IMR-90 (cell line): Measurements from ENCODE around the gene DIP2C. TPM values are rescaled to one million over a fixed set of nuclear protein-coding genes. Genes with fewer than 3 reads are reported as not detected.

Source experiments
- ATAC-seq: fragments of 200-7000 bp; cut with Tn5 transposase; 2 replicates; pipeline ENCODE4 v1.9.1; 2020; ENCODE audit warnings: low read depth, mild to moderate bottlenecking, moderate library complexity
- BruUV-seq: library from RNA; stranded (reverse); fragments of 400-500 nt; replicated peaks from 2 replicates; lab custom pipeline; 2021; lab: Mats Ljungman, UMichigan
- CTCF ChIA-PET: fragments of 300-600 bp; formaldehyde crosslinking; extraction: SDS; loops from one replicate; lab custom pipeline; 2021; ENCODE audit warnings: antibody characterized with exemption; lab: Yijun Ruan, JAX
- POLR2A ChIA-PET: fragments of 300-600 bp; sonication (Branson Sonifier 250); formaldehyde crosslinking; loops from one replicate; lab custom pipeline; 2022; ENCODE audit warnings: antibody characterized with exemption; ENCODE audit not compliant: unreplicated experiment; lab: Charles Lee
- DNase-seq: peaks from one replicate; pipeline ENCODE4 v3.0.0; 2013
- H2AFZ ChIP-seq: replicated peaks from 2 replicates; pipeline ENCODE3; 2013; ENCODE audit warnings: low read length, mild to moderate bottlenecking; ENCODE audit not compliant: poor library complexity
- H2AK5ac ChIP-seq: 2 replicates; pipeline ENCODE4 v1.6.1; 2013; ENCODE audit warnings: low read depth, low read length, inconsistent platforms
- H2AK9ac ChIP-seq: replicated peaks from 2 replicates; pipeline ENCODE3; 2013; ENCODE audit warnings: mild to moderate bottlenecking, low read depth, low read length, moderate library complexity; ENCODE audit not compliant: poor library complexity
- H2BK120ac ChIP-seq: 2 replicates; pipeline ENCODE4 v1.6.1; 2013; ENCODE audit warnings: low read depth, low read length, inconsistent platforms
- H2BK15ac ChIP-seq: 3 replicates; pipeline ENCODE4 v1.6.1; 2013; ENCODE audit warnings: low read depth, low read length, inconsistent platforms
- H2BK20ac ChIP-seq: 2 replicates; pipeline ENCODE4 v1.6.1; 2013; ENCODE audit warnings: low read depth, mild to moderate bottlenecking, inconsistent platforms, low read length, moderate library complexity
- H2BK5ac ChIP-seq: 2 replicates; pipeline ENCODE4 v1.6.1; 2013; ENCODE audit warnings: mild to moderate bottlenecking, low read depth, low read length, inconsistent platforms; ENCODE audit not compliant: poor library complexity, severe bottlenecking
- H3K14ac ChIP-seq: replicated peaks from 2 replicates; pipeline ENCODE4 v1.6.1; 2013; ENCODE audit warnings: low read depth, low read length, inconsistent platforms
- H3K18ac ChIP-seq: 2 replicates; pipeline ENCODE4 v1.6.1; 2013; ENCODE audit warnings: low read depth, low read length, control low read depth
- H3K23ac ChIP-seq: 2 replicates; pipeline ENCODE4 v1.6.1; 2013; ENCODE audit warnings: low read depth, low read length, inconsistent platforms
- H3K27ac ChIP-seq: 2 replicates; pipeline ENCODE4 v1.5.1; 2013; ENCODE audit warnings: mild to moderate bottlenecking, control low read depth, low read length; ENCODE audit not compliant: insufficient read depth
- H3K27me3 ChIP-seq: 2 replicates; pipeline ENCODE4 v1.6.1; 2013; ENCODE audit warnings: low read length; ENCODE audit not compliant: control insufficient read depth, insufficient read depth
- H3K36me3 ChIP-seq: 2 replicates; pipeline ENCODE4 v1.6.1; 2013; ENCODE audit warnings: low read length, mixed read lengths; ENCODE audit not compliant: control insufficient read depth, insufficient read depth
- H3K4ac ChIP-seq: 2 replicates; pipeline ENCODE4 v1.6.1; 2013; ENCODE audit warnings: low read depth, low read length, inconsistent platforms
- H3K4me1 ChIP-seq: 2 replicates; pipeline ENCODE4 v1.6.1; 2013; ENCODE audit warnings: low read length, mixed read lengths; ENCODE audit not compliant: control insufficient read depth, insufficient read depth
- H3K4me2 ChIP-seq: 2 replicates; pipeline ENCODE4 v1.6.1; 2013; ENCODE audit warnings: low read depth, mild to moderate bottlenecking, control low read depth, low read length, moderate library complexity
- H3K4me3 ChIP-seq: 2 replicates; pipeline ENCODE4 v1.5.1; 2013; ENCODE audit warnings: low read depth, mild to moderate bottlenecking, control low read depth, low read length, moderate library complexity; ENCODE audit not compliant: insufficient read depth
- H3K56ac ChIP-seq: 2 replicates; pipeline ENCODE4 v1.6.1; 2013; ENCODE audit warnings: low read length, inconsistent platforms; ENCODE audit not compliant: insufficient read depth; ENCODE audit errors: extremely low read depth
- H3K79me1 ChIP-seq, 2 experiments: 2 replicates each; pipeline ENCODE4 v1.6.1; 2013; ENCODE audit warnings: low read length in 2 of 2, inconsistent platforms in 1 of 2, low read depth in 1 of 2
- H3K9ac ChIP-seq: 2 replicates; pipeline ENCODE4 v1.6.1; 2013; ENCODE audit warnings: low read depth, low read length, control low read depth
- H3K9me1 ChIP-seq: 2 replicates; pipeline ENCODE4 v1.6.1; 2013; ENCODE audit warnings: low read length, inconsistent platforms; ENCODE audit not compliant: insufficient read depth
- H3K9me3 ChIP-seq: 2 replicates; pipeline ENCODE4 v1.6.1; 2013; ENCODE audit warnings: low read length; ENCODE audit not compliant: control insufficient read depth, insufficient read depth
- H4K20me1 ChIP-seq: 2 replicates; pipeline ENCODE4 v1.6.1; 2013; ENCODE audit warnings: low read length, inconsistent platforms; ENCODE audit not compliant: insufficient read depth
- H4K5ac ChIP-seq: 2 replicates; pipeline ENCODE4 v1.6.1; 2013; ENCODE audit warnings: mild to moderate bottlenecking, low read depth, low read length, control low read depth
- H4K8ac ChIP-seq, 2 experiments: 2 replicates each; pipeline ENCODE4 v1.6.1; 2013; ENCODE audit warnings: low read depth in 2 of 2, low read length in 2 of 2, control low read depth in 1 of 2, inconsistent platforms in 1 of 2
- H4K91ac ChIP-seq: 2 replicates; pipeline ENCODE4 v1.6.1; 2013; ENCODE audit warnings: low read depth, low read length, inconsistent platforms; ENCODE audit not compliant: insufficient read depth
- MXI1 ChIP-seq: IDR thresholded peaks from 2 replicates; pipeline ENCODE4 v1.6.1; 2012; ENCODE audit warnings: low read depth, mild to moderate bottlenecking, low read length, moderate library complexity, borderline replicate concordance
- NFE2L2 ChIP-seq: fragments of 150-350 bp; IDR thresholded peaks from 2 replicates; pipeline ENCODE4 v1.6.1; 2016; ENCODE audit warnings: low read depth, mild to moderate bottlenecking, low read length
- RFX5 ChIP-seq: IDR thresholded peaks from 2 replicates; pipeline ENCODE4 v1.8.0; 2012; ENCODE audit warnings: low read depth, mild to moderate bottlenecking, low read length, moderate library complexity
- WGBS, 2 experiments: methylation state at CpG; one replicate each; pipeline versions ENCODE4 v1.1.5 to v1.1.7; 2013; ENCODE audit warnings: missing lambda C conversion rate in 2 of 2; ENCODE audit not compliant: insufficient read length in 1 of 2; ENCODE audit errors: extremely low coverage in 2 of 2; 5-methylcytosine and 5-hydroxymethylcytosine counted together
- dilution Hi-C: fragments of 300-500 bp; cut with HindIII; formaldehyde crosslinking; loops from one replicate; pipeline ENCODE4 v1.14.3; 2018; ENCODE audit warnings: low sequenced_read_pairs; ENCODE audit not compliant: unreplicated experiment
- in situ Hi-C: fragments of 300-500 bp; cut with MboI; formaldehyde crosslinking; loops from 3 replicates; pipeline ENCODE4 v1.14.3; 2019; ENCODE audit warnings: low sequenced_read_pairs, inconsistent platforms, mixed read lengths
- intact Hi-C: fragments of 100-400 bp; cut with micrococcal nuclease; formaldehyde crosslinking; loops from 2 replicates; pipeline ENCODE4 v1.10.0; 2022
- polyA plus RNA-seq, 3 experiments: library from polyadenylated mRNA; depleted of rRNA; stranded (reverse); fragments of >200 nt; gene quantifications; 2 replicates each; pipeline ENCODE4 v1.2.3, GENCODE V29; 2012; ENCODE audit warnings: low replicate concordance in 1 of 3
- total RNA-seq: library from RNA; depleted of rRNA; stranded (reverse); fragments of >200 nt; gene quantifications from 2 replicates; pipeline ENCODE4 v1.2.3, GENCODE V29; 2012
- TF ChIP-seq, protein P1 (sequence below): conservative IDR thresholded peaks from 2 replicates; pipeline ENCODE4 v1.5.1; 2012; ENCODE audit warnings: mild to moderate bottlenecking, low read depth, low read length, improper control_type of control experiment
- TF ChIP-seq, protein P2 (sequence below): fragments of 150-350 bp; IDR thresholded peaks from 2 replicates; pipeline ENCODE4 v1.6.1; 2017; ENCODE audit warnings: mild to moderate bottlenecking, antibody characterized with exemption, low read length, low read depth

DIP2C gene
- total and polyA plus RNA-seq, 2 of the 4 experiments (the other 2 are of a cell fraction) = 8.6 to 17.3 TPM

DNA sequence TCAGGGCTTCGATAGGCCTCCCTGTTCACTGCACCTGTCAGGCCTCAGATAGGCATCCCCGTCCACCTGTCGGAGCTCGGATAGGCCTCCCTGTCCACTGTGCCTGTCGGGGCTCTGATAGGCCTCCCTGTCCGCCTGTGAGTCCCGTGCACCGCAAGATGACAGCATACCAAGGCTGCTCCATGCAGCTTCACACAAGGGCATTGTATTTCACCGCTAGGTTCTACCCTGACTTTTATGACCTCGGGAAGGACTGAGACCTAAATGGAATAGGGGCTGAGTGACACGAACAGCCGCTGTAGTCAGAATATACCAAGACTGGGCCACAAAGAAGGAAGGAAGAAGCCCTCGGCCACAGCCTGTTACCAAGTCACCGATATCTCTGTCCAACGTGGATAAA lies 271.2 kb downstream of the DIP2C start:
- Histone ChIP-seq H3K4me1 (no peaks in the 10 kb centered on the region), H3K36me3 (peaks cover 58% of the 10 kb centered on the region), H2AK9ac (no peak overlapping the region), H3K27ac (no peak overlapping the region), H3K9me3 (no peaks in the 10 kb centered on the region), H2BK20ac (no peak overlapping the region), H3K4me3 (no peak overlapping the region), H2BK5ac (no peak overlapping the region), H4K20me1 (peaks cover 4% of the 10 kb centered on the region; the same call in 1 of the 2 replicates), H3K27me3 (no peaks in the 10 kb centered on the region), H3K56ac (no peak overlapping the region), H2BK15ac (no peak overlapping the region), H4K5ac (no peak overlapping the region), H3K18ac (no peak overlapping the region), H3K9me1 (no peaks in the 10 kb centered on the region), H2BK120ac (no peak overlapping the region), H3K4ac (no peak overlapping the region), H2AFZ (no peak overlapping the region), H3K4me2 (no peak overlapping the region), H3K14ac (no peak overlapping the region), H3K23ac (no peak overlapping the region), H4K8ac (no peak overlapping the region), H3K9ac (no peak overlapping the region), H3K79me1 (peaks cover 8 to 30% of the 10 kb centered on the region in 2 experiments; a peak in 3 of 4 replicates), H2AK5ac (no peak overlapping the region), H4K91ac (no peak overlapping the region)
- POLR2A ChIA-PET = no interaction called here
- in situ Hi-C loops = no loop called here
- dilution Hi-C loops = no loop called here
- DNase-seq = no peak
- 93% methylated on average over 6 of the region's 15 CpGs; no CpG with 5 or more reads in 1 of the 2 experiments for WGBS, 2 experiments
- no peak for ATAC-seq
- intact Hi-C loops = no loop called here
- BruUV-seq = no TSS peak
- CTCF ChIA-PET = no interaction called here
- TF ChIP-seq NFE2L2 (no peak), RFX5 (no peak), MXI1 (no peak)
- TF ChIP-seq, protein P1, sequence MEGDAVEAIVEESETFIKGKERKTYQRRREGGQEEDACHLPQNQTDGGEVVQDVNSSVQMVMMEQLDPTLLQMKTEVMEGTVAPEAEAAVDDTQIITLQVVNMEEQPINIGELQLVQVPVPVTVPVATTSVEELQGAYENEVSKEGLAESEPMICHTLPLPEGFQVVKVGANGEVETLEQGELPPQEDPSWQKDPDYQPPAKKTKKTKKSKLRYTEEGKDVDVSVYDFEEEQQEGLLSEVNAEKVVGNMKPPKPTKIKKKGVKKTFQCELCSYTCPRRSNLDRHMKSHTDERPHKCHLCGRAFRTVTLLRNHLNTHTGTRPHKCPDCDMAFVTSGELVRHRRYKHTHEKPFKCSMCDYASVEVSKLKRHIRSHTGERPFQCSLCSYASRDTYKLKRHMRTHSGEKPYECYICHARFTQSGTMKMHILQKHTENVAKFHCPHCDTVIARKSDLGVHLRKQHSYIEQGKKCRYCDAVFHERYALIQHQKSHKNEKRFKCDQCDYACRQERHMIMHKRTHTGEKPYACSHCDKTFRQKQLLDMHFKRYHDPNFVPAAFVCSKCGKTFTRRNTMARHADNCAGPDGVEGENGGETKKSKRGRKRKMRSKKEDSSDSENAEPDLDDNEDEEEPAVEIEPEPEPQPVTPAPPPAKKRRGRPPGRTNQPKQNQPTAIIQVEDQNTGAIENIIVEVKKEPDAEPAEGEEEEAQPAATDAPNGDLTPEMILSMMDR = no peak
- TF ChIP-seq, protein P2, sequence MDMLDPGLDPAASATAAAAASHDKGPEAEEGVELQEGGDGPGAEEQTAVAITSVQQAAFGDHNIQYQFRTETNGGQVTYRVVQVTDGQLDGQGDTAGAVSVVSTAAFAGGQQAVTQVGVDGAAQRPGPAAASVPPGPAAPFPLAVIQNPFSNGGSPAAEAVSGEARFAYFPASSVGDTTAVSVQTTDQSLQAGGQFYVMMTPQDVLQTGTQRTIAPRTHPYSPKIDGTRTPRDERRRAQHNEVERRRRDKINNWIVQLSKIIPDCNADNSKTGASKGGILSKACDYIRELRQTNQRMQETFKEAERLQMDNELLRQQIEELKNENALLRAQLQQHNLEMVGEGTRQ = no peak
